Stimulated activated CD4-positive, alpha-beta T cell treated with anti-CD3 and anti-CD28 coated beads, Interleukin-15, amount 100 ng/mL, for 24 hours (primary cell): ENCODE results near the gene BCL11B.

Experiments
- DNase-seq: peaks from one replicate; pipeline ENCODE4 v3.0.0-alpha.2; 2020

Gene BCL11B

DNA sequence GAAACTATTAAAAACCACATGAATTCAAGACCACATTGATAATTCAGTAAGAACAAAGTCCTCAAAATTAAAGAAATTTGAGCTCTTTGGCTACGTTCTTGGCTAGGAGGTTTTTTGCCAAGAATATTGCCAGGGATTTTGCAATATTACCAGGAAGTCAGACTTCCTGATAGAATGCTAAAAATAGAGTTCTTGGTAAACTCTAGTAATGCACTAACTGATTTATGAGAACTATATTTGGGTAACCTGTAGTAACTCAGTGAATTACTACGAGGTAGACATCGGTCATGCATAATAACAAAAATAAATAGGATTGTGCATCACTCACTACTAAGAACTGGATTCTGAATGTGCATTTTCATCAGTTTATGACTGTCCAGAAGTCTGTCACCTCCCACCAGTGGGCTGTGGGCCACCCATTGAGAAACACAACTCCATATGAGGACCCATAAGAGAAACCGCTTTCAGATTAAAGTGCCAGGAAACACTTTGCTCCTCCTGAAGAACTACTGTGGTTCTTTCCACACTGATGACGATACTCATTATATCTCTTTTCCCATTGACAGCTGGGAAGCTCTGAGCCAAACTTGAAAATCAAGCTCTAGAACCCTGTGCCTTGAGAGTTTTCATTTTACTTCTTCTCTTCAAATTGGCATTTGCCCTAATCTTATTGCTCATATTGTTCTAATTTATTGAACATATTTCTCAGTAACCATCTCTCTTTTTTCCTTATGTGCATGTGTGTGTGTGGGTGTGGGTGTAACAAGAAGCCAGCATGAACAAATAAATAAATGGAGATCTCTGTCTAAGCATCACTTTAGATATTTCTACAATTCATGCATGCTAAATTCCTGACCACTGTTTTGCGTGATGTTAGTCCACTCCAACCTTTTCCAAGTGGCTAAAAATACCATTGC is 116.6 kb downstream of the BCL11B start:
- DNase-seq: no peak

GRCh38 chr14:99150236-99150635 is 121.8 kb downstream of the BCL11B start:
- no peak for DNase-seq

DNA sequence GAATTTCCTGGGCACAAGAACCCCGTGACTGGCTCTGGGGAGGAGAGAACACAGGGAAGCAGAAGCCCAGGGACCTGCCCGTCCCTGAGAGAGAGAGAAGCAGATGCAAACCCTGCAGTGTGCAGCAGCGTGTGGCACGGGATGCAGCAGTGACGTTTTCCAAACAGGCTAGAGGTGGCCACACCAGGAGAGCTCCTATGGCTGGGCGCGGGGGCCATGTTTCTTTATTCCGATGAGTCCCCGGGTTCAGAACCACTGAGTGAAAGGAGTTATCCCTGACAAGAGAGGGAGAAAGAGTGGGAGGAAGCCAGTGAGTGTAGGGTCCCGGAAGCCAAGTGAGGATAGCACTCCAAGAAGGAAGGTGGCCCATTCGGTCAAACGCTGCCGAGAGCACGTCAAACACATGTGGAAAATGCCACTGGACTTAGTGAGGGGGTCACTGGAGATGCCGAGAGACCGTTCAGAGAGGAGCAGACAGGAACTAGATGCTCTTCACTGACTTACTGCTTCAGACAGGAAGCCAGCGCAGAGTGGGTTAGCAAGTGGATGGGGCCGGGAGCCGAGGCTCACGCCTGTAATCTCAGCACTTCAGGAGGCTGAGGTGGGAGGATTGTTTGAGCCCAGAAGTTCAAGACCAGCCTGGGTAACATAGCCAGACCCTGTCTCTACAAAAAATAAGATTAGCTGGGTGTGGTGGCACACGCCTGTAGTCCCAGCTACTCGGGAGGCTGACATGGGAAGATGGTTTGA is 123.0 kb downstream of the BCL11B start:
- DNase-seq: no peak

- no peak for DNase-seq
These were observed 123.9 kb downstream of the BCL11B start for GRCh38 chr14:99148131-99148530.

DNA sequence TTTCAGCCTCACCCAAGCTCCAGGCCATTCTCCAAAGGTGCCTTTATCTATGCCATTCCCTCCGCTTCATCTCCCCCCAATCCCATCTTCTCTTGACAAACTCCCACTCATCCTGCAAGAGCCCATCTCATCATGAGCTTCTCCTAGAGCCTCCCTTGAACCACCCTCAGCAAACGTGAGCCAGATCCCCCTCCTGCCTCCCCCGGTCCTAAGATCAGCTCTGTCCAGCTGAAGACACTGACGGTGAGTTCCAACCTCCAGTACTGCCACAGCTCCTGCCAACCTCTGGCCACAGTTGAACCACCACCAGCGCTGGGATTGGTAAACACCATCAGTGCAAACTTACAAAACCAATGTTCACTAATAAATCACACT is 124.6 kb downstream of the BCL11B start:
- no peak for DNase-seq

DNA sequence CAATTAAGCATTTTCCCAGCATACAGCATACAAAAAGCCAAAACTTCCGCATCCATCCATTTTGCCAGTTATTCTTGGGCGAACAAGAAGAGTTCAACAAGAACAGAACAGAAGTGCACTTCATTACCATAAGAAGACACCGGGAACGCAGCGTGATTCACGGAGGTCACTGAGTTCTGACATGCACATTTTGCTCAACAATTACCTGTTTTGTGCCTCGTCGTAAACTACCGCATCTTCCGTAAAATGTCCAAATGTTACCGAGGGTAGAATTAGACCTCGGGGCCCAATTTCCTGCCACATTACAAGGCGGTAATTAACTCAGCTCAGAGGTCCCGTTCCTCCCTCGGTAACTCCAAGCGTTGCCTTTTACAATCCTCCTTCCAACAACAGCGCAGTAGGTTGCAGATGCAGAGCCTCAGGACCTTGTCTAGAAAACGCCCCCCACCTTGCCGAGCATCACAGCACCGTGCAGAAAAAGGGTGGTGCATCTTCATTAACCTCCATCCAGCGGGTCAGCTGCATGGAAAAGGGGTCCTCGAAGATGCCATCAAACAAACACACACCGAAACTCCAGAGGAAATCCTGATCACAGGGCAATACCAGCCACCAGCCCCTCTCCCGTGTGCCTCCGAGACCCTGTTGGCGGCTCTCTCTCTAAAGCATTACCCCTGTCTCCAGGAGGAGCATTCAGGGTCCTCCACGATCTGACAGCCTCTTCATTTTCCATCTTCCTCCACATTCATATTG is 125.2 kb downstream of the BCL11B start:
- DNase-seq: no peak

DNA sequence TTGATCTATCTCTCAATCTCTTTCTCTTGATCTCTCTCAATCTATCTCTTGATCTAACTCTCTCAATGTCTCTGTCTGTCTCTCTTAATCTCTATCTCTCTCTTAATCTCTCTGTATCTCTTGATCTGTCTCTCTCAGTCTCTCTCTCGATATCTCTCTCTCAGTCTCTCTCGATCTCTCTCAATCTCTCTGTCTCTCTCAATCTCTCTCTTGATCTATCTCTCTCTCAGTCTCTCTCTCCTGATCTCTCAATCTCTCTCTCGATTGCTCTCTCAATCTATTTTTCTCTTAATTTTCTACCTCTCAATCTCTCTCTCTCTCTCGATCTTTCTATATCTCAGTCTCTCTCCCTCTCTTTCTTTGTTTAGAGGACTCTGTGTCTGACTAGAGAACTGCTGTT is 126.7 kb downstream of the BCL11B start:
- DNase-seq: no peak

DNA sequence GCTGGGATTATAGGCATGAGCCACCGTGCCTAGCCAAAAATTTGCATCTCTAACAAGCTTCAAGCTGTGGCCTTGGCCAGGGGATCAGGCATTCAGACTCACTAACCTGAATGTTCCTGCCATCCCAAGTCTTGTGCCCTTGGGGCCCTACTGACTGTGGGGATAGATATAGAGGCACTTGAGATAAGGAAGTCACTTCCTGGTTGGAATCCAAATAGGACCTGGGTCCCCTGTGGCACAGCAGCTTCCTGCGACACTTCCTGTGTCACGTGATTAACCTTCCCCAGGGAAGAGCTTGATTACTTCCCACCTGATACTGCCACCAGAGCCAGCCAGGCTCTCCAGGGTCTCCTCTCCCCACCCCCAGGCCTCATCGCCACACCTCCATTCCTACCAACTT is 128.2 kb downstream of the BCL11B start:
- no peak for DNase-seq

DNA sequence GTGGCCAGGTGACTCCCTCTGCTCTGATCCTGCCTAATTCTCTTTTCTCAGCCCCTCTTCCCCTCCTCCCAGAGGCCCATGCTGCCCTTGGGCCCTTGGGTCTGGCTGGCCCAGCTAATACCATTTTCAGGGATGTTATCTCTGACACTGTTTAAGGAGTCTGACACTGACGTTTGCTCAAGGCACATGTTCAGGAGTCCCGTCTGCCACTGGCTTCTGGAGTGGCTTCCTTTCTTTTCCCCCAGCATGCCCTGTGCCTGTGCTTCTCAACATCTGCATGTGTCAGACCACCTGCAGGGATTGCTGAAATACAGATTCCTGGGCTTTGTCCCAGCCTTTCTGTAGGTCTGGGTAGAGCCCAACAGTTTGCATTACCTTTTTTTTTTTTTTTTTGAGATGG is 128.9 kb downstream of the BCL11B start:
- DNase-seq: no peak

DNA sequence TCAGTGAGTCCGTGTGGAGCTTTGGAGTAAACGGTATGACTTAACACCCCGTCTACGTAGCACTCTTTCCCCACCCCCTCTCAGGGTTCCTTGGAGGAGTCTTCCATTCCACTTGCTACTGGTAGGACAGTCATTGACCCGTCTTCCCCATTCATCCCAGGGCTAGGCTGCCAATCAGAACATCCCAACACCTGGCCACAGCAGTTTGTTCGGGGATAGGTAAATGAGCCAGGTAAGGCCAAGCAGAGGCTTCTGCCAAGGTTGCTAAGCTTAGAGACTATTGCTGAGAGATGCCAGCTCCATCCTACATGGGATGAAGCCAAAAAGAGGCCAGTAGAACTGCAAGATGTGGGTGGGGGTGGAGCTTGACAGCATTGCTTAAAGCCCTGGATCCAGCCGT is 130.8 kb downstream of the BCL11B start:
- DNase-seq: no peak

DNA sequence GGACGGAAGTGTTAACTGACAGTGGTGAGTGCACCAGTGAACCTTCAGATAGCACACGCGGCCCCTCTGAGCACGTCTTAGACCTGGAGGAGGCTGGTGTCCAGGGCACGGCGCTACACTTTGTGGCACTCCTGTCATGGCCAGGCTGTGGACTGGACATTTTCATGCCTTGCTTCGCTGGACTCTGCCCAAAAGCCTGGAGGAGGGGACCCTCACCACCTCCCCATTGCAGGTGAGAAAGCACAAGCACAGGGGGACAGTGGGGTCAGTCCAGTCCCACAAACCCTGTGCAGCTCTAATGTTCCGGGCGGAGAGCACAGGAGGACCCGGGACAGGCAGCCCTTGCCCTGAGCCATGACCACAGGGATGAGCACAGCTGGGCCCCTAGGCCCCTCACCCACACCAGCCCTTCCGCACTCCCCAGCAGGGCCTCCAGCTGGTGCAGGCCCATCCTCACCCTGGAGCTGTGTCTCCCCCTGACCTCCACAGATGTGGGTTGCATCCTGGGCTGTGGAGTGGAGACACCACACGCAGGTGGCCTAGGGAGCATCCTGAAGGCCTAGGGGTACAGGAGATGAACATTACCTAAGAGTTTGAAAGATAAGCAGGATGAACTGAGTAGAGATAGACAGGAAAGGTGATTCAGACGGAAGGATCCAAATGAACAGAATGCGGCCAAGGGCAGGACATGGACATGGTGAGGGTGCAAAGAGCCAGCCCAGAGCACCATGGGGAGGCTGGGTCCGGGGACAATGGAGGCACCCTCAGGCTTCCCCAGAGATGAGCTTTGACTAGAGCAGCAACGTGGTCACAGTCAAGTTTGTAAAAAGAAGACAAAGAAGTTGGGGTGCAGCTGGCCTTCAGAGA is 132.8 kb downstream of the BCL11B start:
- no peak for DNase-seq

- no peak for DNase-seq
These were observed 134.0 kb downstream of the BCL11B start for GRCh38 chr14:99137913-99138571.

GRCh38 chr14:99137001-99137700 is 134.8 kb downstream of the BCL11B start:
- no peak for DNase-seq

- no peak for DNase-seq
These were observed 135.6 kb downstream of the BCL11B start for GRCh38 chr14:99136401-99136800.

GRCh38 chr14:99136047-99136400 is 136.0 kb downstream of the BCL11B start:
- no peak for DNase-seq

GRCh38 chr14:99134516-99135046 is 137.4 kb downstream of the BCL11B start:
- DNase-seq: no peak

DNA sequence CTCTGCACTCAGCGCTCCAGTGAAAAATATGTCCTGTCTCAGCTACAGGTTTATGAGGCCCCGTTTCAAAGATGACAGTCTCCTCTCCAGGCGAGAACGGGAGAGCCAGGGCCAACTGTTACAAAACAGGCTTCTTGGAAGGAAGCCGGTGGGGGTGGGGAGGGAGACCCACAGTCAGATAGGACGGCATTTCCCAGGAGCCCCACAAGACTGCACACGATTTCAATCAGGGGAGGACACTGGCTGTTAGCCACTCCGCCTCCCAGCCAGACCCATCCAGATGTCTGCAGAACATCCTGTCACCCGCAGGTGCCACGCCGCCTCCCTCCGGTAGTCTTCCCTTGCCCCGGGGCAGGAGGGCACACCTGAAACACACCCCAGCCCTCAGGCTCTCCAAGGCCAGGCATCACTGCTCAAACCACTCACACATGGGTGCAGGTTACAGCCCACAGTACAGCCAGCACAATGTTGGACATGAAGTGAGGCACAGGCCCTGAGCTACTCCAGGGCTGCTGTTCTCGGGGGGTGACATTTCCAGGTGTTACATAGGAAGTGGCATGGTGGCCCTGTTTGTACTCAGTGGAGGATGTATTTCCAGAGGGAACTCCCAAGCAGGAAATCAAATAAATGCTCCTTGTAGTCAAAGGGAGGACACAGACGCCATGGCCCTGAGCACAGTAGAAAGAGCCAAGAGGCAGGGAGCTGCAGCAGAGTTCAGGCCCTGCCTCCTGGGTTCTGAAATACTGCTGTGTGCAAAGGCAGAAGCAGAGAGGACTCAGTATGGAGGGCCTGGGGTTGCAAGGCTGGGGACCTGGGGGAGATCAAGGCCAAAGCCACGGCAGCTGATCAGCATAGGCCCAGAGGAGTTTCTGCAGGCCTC is 138.1 kb downstream of the BCL11B start:
- DNase-seq: no peak

GRCh38 chr14:99132821-99133635 is 139.0 kb downstream of the BCL11B start:
- no peak for DNase-seq

GRCh38 chr14:99131632-99132271 is 140.2 kb downstream of the BCL11B start:
- DNase-seq: no peak
